NCI-H345 (cell line): ENCODE results near the gene PRKAG2.
"Not testable (repeated sequence)": the region's sequence is repeated elsewhere in the genome, so short reads cannot be mapped to it uniquely, and the experiment has no call there.

Source experiments
- DNase-seq: peaks from one replicate; lab custom pipeline; 2025; lab: John Stamatoyannopoulos, UW

Gene PRKAG2

GRCh38 chr7:151801291-151801690 lies 75.6 kb downstream of the PRKAG2 start:
- no peak for DNase-seq

- no peak for DNase-seq
These were observed 76.1 kb downstream of the PRKAG2 start for GRCh38 chr7:151800861-151801260.

DNA sequence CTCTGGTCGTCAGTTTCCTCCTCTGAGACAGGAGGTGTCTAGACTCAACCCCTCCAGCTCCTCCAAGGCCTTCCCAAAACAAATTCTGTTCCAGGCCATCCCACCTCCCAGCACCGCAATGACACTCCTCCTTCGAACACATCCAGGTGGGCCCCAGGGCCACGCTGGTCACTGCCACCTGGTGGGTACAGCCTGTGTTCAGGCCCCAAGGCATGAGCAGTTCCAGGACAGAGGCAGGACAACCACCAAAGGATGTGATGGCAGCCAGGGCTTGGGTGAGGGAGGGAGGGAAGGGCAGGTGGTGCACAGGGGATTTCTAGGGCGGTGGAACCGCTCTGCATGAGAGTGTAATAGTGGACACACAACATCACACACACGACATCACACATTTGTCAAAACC lies 76.5 kb downstream of the PRKAG2 start:
- no peak for DNase-seq

DNA sequence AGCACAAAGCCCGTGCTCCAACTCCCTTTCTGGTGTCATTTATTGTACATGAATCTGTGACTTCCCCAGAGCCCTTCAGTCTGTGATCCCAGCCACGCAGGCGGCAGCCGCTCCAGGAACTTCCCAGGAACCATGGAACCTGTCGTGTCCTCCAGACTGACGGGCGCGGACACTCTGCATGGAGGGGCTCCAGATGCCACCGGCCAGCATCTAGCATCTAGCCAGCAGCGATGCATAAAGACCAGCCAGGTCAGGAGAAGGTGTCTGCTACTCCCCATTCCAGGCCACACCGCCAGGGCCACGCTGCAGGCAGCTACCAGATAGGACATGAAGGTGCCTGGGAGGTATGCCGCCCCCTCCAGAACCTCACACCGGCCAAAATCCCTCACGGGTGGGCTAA lies 77.4 kb downstream of the PRKAG2 start:
- no peak for DNase-seq

GRCh38 chr7:151798851-151799448 lies 78.0 kb downstream of the PRKAG2 start:
- DNase-seq, result no peak

DNA sequence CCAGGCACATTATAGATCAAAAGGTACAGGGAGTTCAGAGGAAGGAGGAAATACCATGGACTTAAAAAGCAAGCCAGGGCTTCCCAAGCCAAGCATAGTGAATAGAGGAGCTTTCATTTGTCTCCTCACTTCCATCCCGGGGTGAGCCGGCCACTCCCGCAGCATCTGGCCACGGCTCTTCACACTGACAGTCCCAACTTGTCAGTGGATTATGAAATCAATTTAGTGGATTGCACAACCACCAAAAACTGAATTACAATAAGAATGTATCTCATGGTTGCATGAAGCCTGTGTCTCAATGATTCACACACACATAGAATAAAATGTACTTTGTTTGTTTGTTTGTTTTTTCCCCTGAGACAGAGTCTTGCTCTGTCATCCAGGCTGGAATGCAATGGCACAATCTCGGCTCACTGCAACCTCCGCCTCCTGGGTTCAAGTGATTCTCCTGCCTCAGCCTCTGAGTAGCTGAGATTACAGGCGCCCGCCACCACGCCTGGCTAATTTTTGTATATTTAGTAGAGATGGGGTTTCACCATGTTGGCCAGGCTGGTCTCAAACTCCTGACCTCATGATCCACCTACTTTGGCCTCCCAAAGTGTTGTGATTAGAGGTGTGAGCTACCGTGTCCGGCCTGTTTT lies 79.1 kb downstream of the PRKAG2 start:
- DNase-seq, result not testable (repeated sequence)

- no peak for DNase-seq
These were observed 79.9 kb downstream of the PRKAG2 start for GRCh38 chr7:151796871-151797537.

GRCh38 chr7:151796091-151796870 lies 80.6 kb downstream of the PRKAG2 start:
- no peak for DNase-seq

GRCh38 chr7:151795168-151795811 lies 81.6 kb downstream of the PRKAG2 start:
- DNase-seq, result no peak

- no peak for DNase-seq
These were observed 82.3 kb downstream of the PRKAG2 start for GRCh38 chr7:151794508-151795167.

- DNase-seq, result no peak
These were observed 82.9 kb downstream of the PRKAG2 start for GRCh38 chr7:151793991-151794507.

DNA sequence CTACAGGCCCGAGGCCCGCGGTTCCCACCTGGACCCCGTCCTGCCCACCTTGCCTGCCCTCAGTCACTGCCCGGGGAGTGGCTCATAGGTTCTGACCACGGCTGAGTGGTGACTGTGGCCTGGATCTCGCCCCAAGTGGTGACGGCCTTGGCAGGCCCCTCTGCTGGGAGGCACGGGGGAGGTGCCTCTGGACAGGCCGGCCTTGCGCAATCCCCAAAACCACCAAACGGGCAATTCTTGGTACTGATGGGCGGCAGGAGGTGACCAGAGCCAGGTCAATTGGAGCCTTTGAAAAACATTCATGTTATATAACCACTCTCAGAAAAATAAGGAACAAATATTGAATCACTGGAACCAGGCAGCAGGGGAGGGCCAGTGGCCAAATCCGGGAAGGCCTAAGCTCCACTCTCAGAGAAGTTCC lies 83.4 kb downstream of the PRKAG2 start:
- no peak for DNase-seq

DNA sequence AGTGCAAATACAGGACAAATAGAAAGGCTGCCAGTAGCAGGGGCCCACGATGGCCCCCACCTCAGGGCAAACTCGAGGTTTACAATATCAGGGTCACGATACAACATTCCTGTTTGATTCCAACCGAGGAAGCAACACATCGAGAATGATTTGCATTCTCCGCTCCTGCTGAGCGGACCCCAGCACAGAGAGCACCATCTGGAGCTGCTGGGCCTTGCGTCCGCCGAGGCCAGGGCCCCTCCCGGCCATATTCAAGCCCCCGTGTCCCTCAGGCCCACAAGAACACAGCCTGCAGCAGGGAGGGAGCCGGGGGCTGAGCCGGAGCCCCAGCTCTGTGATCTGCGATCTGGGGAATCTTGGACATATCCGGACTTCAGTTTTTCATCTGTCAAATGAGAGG lies 84.3 kb downstream of the PRKAG2 start:
- DNase-seq, result no peak

DNA sequence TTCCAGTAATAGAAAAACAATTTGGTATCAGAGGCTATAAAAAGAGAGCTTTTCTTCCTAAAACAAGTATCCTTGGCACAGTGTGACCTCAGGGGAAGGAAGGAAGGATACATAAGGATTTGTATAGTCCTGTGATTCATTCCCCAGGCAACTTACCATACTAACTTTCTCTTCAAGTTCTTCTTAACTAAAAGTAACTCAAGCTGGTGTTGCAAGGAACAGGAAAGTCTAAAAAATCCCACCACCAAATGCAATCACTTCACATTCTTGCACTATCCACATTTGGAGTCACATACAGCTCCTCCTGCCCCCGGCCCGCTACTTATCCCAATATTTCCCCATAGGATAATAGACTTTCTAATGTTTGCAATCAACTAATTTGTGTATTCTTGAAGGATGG lies 84.8 kb downstream of the PRKAG2 start:
- no peak for DNase-seq

DNA sequence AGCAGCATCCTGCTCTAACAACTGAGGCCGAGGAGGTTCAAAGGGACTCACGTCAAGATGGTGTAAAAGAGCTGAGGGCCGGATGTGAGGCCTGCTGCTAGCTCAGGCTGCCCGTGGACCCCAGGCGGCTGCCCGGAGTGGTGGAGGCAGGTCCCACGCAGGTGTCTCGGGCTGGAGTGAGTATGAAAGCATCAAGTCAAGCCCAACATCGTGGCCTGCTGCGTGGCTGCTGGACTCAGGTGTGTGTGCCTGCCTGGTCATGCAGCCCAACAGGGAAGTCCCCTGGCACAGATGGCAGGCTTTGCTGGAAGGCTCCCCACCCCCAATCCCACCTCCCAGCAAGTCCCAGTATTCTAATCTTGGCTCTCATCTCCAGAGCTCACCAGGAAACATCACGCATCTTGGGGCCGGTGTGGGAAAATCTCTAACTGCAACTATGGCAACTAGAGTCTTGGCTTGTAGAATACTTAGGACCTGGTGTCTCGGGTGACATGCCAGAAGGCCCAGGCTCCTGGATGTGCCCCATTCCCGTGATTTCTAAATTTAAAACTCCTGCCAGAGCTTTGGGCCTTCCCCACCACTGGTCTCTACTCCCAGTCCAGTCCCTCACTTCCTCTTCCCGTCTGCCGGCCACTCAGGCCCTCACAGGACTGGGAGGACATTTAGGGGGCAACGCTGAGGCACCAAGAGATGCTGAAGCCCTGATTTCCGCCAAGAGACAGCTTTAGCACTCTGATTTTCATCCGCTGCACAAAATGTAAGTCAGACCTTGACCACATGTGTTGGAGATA lies 85.9 kb downstream of the PRKAG2 start:
- no peak for DNase-seq

DNA sequence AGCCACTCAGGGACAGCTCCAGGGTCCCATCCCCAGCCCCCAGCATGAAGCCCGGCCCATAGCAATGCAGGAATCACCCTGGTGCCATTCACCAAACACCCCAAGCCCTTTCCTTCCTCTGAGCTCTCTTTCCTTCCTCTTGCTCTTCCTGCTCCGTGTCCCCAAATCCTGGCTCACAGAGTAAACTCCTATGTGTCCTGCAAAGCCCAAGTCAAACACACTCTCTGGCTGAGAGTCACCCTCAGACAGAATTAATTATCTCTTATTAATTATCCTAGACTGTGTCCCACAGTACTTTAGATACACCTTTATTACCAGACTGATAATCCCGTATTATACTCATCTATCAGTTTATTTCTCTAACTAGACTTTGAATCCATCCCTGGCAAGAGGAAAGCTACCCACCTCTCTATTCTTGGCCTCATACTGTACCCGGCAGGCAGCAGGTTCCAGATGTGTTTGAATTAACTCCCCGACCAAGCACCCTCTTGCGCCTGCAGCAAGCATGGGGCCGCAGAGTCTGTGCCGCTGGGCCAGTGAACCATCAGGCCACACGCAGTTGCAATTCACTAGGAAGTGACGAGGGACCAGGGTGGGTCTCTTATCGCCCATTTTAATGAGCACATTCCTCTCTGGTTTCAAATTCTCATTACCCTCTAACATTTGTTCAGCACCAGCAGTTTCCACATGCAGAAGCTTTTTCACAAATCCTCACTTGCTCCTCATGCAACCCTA lies 86.7 kb downstream of the PRKAG2 start:
- no peak for DNase-seq

GRCh38 chr7:151789380-151789947 lies 87.5 kb downstream of the PRKAG2 start:
- DNase-seq, result no peak

DNA sequence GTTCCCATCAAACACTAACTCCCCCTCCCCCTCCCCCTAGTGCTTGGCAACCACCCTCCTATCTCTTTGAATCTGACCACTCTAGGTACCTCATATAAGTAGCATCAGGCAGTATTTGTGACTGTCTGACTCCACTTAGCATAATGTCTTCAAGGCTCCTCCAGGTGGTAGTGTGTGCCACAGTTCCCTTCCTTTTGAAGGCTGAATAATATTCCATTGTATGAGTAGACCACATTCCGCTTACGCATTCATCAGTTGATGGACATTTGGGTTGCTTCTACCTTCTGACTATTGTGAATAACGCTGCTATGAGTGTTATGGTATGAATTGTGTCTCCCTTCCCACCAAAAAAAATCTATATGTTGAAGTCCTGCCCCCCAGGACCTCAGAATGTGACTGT lies 89.6 kb downstream of the PRKAG2 start:
- no peak for DNase-seq

DNA sequence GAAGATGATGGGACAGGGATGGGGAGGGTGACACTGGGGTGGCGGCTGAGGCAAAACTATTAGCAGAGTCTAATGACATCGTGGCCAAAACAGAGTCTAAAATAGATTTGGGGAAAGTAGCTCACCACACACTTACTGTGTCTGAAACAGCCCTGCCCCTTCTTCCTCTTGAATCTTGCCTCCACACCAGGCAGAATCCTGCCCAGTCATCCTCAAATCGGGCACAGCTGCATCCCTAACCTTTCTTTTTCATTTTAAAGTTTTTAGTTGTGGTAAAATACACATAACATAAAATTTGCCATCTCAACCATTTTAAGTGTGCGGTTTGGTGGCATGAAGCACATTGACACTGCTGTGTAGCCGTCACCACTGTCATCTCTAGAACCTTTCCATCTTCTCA lies 90.0 kb downstream of the PRKAG2 start:
- DNase-seq, result no peak

- no peak for DNase-seq
These were observed 90.7 kb downstream of the PRKAG2 start for GRCh38 chr7:151786241-151786640.
